GM19395 (cell line): ENCODE results near the gene ISM2.

ENCODE experiments used
- ATAC-seq: cut with Tn5 transposase; IDR thresholded peaks from one replicate; pipeline ENCODE4 v1.9.1; 2021; ENCODE audit warnings: mild to moderate bottlenecking, moderate library complexity; ENCODE audit not compliant: unreplicated experiment

Gene ISM2

DNA sequence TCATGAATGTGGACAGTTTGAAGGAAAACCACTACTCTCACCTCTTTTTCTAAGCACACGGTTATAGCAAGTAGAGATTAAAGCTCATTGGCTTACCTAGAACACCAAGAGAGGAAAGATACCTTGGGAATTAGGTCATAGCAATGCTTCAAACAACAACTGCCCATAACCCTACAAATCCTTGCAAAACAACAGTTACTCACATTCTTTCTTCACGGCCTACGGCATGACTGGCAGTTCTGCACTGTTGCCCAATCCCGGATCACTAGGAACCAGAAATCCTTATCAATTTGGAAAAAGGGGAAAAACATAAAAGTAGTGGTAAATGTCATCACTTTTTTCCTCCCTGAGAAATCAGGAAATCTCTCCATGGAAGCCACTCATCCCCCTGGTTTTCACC is 9.6 kb upstream of the ISM2 start:
- no peak for ATAC-seq

DNA sequence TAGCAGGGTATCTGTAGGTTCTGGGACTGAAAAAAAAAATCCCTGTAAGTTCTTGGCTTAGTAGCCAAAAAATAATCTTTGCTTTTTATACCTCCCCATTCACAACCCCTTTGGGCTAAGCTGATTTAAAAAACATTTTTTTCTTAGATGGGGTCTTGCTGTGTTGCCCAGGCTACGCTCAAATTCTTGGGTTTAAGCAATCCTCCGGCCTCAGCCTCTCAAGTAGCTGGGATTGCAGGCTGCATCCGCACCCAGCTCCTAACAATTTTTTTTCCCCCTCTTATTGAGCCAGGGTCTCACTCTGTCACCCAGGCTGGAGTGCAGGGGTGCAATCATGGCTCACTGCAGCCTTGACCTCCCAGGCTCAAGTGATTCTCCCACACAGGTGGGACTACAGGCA is 9.1 kb upstream of the ISM2 start:
- ATAC-seq = no peak

DNA sequence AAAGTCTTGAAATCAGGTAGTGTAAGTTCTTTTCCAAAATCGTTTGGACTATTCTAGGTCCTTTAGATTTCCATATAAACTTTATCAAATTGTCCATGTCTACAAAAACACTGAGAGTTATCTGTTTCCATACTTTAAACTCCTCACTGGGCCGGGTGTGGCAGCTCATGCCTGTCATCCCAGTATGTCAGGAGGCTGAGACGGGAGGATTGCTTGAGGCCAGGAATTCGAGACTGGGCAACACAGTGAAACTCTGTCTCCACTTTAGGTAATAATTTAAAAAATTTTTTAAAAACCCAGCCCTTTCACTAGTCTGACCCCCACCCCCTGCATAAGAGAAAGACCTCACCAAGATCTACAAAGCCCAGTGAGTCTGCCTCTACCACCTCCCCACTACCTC is 6.4 kb upstream of the ISM2 start:
- no peak for ATAC-seq

- no peak for ATAC-seq
Observed at GRCh38 chr14:77503138-77503537, 4.5 kb upstream of the ISM2 start.

DNA sequence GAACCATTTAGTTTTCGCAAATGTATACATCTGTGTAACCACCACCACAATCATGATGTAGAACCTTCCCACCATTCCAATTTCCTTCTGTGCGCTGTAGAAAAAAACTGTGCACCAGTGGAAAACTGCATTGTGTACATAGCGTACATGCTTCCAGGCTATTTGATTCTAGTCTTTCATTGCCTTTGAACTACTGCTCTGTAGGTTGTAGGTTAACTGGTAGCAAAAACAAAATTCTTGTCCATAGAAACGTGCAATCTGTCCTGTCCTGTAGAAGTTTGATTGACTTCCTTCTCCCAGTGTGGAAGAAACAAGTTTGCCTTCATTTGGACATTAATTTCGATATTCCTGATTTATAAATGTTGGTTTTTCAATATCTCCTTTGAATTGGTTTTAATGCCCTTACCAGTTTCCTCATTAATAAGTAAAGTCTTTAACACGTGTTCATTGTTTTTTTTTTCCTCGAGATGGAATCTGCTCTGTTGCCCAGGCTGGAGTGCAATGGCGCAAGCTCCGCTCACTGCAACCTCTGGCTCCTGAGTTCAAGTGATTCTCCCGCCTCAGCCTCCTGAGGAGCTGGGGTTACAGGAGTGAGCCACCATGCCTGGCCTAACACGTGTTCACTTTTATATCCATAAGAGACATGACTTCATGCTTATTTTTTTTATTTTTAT is 3.6 kb upstream of the ISM2 start:
- no peak for ATAC-seq

GRCh38 chr14:77498984-77499527 is 440 bp upstream of the ISM2 start:
- ATAC-seq = peak; percentile 43

DNA sequence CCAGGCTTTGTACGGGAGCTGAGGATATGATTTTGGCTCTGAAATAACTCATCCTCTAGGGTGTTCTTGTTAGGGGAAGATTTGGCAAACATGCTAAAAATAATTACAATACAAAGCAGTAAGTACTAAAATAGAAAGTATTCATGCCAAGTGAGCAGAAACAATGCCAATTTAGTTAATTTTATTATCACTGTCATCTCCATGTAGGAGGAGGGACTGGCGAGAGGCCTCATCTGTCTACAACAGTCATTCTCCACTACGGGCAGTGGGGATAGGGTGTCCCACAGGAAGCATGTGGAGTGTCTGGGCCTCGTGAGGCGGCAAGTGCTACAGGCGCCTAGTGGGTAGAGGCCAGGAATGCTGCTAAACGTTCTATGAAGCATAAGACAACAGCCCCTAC is 3.3 kb downstream of the ISM2 start:
- no peak for ATAC-seq

DNA sequence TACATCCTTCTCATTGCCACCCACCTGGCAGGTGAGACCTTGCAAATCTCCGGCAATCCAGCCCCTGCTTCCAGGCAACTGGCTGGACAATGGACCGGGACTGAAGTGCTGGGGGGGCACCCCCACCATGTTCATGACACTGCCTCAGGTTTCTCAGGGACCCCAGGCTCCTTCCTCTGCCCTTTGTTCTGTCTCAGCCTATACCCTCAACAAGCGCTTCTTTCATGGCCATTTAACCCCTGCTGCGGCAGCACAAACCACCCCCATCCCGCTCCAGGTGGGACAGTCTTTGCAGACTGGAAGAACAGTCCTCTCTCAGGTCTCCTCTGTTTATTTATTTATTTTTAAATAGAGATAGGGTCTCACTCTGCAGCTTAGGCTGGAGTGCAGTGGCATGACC is 7.6 kb downstream of the ISM2 start:
- ATAC-seq = no peak

GRCh38 chr14:77490347-77490986 is 8.1 kb downstream of the ISM2 start:
- no peak for ATAC-seq

- ATAC-seq = no peak
Observed at GRCh38 chr14:77489041-77489440, 9.6 kb downstream of the ISM2 start.

DNA sequence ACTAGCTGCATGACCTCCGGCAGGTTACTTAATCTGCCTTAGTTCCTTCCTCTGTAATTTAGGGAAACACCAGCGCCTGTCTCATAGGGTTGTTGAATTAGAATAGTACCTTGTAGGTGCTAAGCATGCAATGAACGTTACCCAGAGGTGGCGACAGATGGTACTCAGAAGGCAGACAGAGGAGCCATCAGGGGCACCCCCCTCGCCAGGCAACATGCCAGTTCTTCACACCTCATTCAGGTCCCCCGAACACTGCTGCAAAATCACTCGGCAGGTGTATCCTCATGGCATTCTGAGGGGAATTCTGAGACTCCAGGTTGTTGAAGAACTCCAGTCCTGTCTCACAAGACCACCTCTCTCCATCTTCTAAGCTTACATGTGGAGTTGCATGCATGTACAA is 10.1 kb downstream of the ISM2 start:
- no peak for ATAC-seq

DNA sequence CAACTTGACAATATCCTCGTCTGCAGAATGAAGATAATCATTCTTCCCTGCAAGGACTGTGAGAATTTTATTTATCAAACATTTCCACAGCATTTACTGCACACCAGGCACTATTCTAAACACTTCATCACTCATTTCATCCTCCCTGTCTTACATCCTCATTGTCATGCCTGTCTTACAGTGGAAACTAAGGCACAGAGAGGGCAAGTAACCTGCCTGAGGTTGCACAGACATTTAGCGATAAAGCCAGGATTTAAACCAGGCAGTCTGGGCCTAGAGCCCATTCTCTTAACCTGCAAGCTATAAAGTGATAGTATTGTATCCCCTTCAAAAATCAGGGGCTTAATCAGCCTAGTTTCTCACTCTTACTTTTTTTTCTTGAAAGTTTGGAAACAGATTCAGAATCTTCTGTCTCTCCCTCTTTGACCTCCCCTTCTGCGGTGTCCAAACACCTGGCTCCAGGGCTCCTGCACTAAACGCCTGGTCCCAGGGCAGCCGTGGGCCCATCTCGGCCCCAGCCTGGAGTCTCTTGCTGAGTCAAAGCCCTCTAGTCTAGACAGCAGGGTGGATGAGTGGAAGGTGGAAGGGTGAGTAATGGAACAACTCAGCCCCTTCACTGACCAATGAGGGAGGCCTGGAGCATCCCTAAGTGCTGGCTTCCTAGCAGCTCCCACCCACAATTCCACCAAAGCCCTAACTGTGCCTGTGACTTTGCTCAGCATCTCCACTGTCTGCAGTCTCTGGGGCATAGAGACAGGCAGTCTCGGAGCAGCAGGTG is 12.5 kb downstream of the ISM2 start:
- no peak for ATAC-seq

GRCh38 chr14:77485256-77485655 is 13.4 kb downstream of the ISM2 start:
- no peak for ATAC-seq

- no peak for ATAC-seq
Observed at GRCh38 chr14:77482422-77482821, 16.2 kb downstream of the ISM2 start.

DNA sequence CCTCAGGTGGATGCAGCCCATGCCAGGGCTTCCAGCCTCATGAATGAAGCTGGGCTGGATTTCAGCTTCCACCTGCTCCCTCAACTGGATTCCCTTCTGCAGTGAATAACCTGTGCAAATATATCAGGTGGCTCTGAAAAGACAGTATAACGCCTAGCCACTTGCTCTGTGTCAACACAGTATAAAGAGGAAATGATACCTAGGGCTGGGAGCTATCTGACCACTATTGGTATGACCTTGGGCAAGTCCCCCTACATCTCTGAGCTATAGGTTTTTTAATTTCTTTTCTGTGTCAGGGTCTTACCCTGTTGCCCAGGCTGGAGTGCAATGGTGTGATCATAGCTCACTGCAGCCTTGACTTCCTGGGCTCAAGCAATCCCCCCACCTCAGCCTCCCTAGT is 19.8 kb downstream of the ISM2 start:
- peak; percentile 95 for ATAC-seq

DNA sequence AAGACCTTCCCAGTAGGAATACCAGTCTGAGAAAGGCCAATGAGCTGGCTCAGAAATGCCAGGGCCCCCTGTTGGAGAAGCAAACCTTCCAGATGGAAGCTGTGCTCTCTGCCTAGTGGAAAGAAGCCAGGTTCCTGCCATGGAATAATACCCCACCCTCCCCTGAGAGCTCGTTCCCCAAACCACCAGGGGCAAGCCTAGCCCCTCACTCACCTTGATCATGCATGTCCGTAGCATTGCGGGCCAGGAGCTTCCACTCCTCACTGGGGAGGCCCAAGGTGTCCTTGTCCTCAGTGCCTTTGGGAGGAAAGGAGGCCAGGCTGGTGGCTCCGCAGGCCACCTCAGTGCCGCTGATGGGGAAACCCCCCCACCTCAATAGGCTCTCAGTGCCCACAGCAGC is 20.6 kb downstream of the ISM2 start:
- ATAC-seq = no peak

GRCh38 chr14:77475432-77476115 is 23.0 kb downstream of the ISM2 start:
- ATAC-seq = no peak

- no peak for ATAC-seq
Observed at GRCh38 chr14:77474479-77475177, 24.0 kb downstream of the ISM2 start.

- no peak for ATAC-seq
Observed at GRCh38 chr14:77473921-77474320, 24.7 kb downstream of the ISM2 start.

DNA sequence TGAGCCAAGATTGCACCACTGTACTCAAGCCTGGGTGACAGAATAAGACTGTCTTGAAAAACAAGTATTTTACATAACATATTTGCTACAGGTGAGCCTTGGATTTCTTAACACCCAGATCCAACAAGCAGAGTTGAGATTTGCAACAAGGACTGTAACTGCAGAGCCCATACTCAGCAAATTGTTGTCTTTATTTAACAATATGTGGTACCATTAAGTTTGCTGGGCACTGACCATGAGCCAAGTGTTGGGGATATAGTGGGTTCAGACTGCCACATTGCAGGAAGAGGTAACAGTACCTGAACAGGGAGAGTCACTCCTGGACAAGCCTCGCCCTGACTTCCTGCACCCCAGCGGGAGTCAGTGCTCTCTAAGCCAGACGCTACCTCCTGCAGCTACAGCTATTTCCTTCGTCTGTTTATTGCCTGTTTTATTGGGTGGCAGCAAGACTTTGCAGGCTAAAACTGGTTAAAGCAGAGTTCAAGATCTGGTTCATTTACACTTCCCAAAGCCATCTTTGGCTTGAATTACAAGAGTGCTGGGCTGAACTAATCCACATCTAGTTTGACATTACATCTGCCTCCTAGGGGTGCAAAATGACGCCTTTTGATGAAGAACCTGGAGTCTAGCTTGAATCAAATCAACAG is 28.3 kb downstream of the ISM2 start:
- ATAC-seq = no peak
